ENCODE data around the gene TSFM.
"Not testable (repeated sequence)": the region's sequence is repeated elsewhere in the genome, so short reads cannot be mapped to it uniquely, and the experiment has no call there.

TSFM gene

GRCh38 chr12:57762463-57762862 is 20.1 kb upstream of the TSFM start:
- no peak for DNase-seq (ENCODE audit: low read depth in 1 of 2, low spot score in 1 of 2)

GRCh38 chr12:57763881-57764661 is 18.5 kb upstream of the TSFM start:
- DNase-seq (ENCODE audit: low read depth in 1 of 2, low spot score in 1 of 2): no peak

- DNase-seq (ENCODE audit: low read depth in 1 of 2, low spot score in 1 of 2): no peak
Measured at GRCh38 chr12:57764662-57765002, 18.0 kb upstream of the TSFM start.

- peak in 1 of 2 donors; percentile 41 for DNase-seq (ENCODE audit: low read depth in 1 of 2, low spot score in 1 of 2)
Measured at GRCh38 chr12:57765003-57765697, 17.4 kb upstream of the TSFM start.

- no peak for DNase-seq (ENCODE audit: low read depth in 1 of 2, low spot score in 1 of 2)
Measured at GRCh38 chr12:57765698-57766463, 16.7 kb upstream of the TSFM start.

- no peak for DNase-seq (ENCODE audit: low read depth in 1 of 2, low spot score in 1 of 2)
Measured at GRCh38 chr12:57766464-57767304, 15.9 kb upstream of the TSFM start, which contains the start of gene CYP27B1. Gene CYP27B1 (minus strand): TSS chr12:57767078. CDS start chr12:57767041, 37 bp downstream.

GRCh38 chr12:57767305-57767698 is 15.3 kb upstream of the TSFM start:
- no peak for DNase-seq (ENCODE audit: low read depth in 1 of 2, low spot score in 1 of 2)

GRCh38 chr12:57767876-57768275 is 14.7 kb upstream of the TSFM start:
- DNase-seq (ENCODE audit: low read depth in 1 of 2, low spot score in 1 of 2): no peak

- no peak for DNase-seq (ENCODE audit: low read depth in 1 of 2, low spot score in 1 of 2)
Measured at GRCh38 chr12:57769594-57769993, 13.0 kb upstream of the TSFM start.

- no peak for DNase-seq (ENCODE audit: low read depth in 1 of 2, low spot score in 1 of 2)
Measured at GRCh38 chr12:57770734-57771133, 11.9 kb upstream of the TSFM start.

GRCh38 chr12:57771236-57771872 is 11.2 kb upstream of the TSFM start:
- DNase-seq (ENCODE audit: low read depth in 1 of 2, low spot score in 1 of 2): peak; percentile 87 to 92

- peak; percentile 90 to 93 for DNase-seq (ENCODE audit: low read depth in 1 of 2, low spot score in 1 of 2)
Measured at GRCh38 chr12:57771873-57772428, 10.6 kb upstream of the TSFM start, which contains the start of gene METTL1. Gene METTL1 (minus strand): TSS chr12:57772105. CDS start chr12:57772083, 22 bp downstream.

GRCh38 chr12:57772429-57773322 is 9.9 kb upstream of the TSFM start, which contains the start of gene EEF1AKMT3:
Gene EEF1AKMT3 (plus strand): TSS chr12:57772614. CDS start chr12:57772725, 111 bp downstream.
- no peak for DNase-seq (ENCODE audit: low read depth in 1 of 2, low spot score in 1 of 2)

- not testable (repeated sequence) for DNase-seq (ENCODE audit: low read depth in 1 of 2, low spot score in 1 of 2)
Measured at GRCh38 chr12:57774634-57775033, 8.0 kb upstream of the TSFM start.

GRCh38 chr12:57775044-57775443 is 7.5 kb upstream of the TSFM start:
- DNase-seq (ENCODE audit: low read depth in 1 of 2, low spot score in 1 of 2): no peak

- no peak for DNase-seq (ENCODE audit: low read depth in 1 of 2, low spot score in 1 of 2)
Measured at GRCh38 chr12:57775563-57776246, 6.9 kb upstream of the TSFM start.

- DNase-seq (ENCODE audit: low read depth in 1 of 2, low spot score in 1 of 2): no peak
Measured at GRCh38 chr12:57776247-57776587, 6.4 kb upstream of the TSFM start.

- DNase-seq (ENCODE audit: low read depth in 1 of 2, low spot score in 1 of 2): no peak
Measured at GRCh38 chr12:57777367-57777766, 5.2 kb upstream of the TSFM start.

Measured in activated CD4-positive, alpha-beta T cell treated with anti-CD3 and anti-CD28 coated beads, Interleukin-2, amount 50 U/mL, for 24 hours (primary cell).